ENCODE results near the gene PLIN4.

Gene PLIN4

DNA sequence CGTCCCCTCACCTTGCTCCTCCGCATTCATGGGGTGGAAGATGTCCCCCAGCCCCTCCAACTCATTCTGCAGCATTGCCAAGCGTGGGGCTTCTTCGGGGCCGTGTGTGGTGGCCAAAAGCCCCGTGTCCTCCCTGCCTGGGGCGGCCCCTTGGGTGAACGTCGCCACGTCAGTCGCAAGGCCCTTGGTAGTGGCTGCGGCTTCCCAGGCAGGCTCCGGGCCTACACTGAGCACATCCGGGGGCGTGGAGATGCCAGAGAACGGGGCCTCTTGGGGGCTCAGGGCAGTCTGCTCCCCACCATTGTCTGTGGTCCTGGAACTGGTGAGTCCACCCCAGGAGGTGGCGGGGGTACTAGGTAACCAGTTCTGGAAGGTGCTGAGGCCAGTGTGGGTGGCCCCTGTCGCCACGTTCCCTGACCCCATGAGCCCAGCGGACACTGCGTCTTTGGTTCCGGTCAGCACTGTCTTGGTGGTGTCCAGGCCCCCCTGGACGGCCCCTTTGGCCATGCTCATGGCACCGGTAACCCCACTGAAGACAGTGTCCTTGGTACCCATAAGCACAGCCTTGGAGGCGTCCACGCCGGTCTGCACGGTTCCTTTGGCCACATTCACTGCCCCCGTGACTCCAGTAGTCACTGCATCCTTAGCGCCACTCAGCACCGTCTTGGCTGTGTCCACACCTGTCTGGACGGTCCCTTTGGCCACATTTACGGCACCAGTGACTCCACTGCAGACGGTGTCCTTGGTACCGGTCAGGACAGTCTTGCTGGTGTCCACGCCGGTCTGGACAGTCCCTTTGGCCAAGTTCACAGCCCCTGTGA, 7.6 kb downstream of the PLIN4 start:
- H3K36me3 Mint-ChIP-seq (ENCODE audit: low read depth), result peaks cover 5% of the 10 kb centered on the region
- H3K4me3 Mint-ChIP-seq, result no peak overlapping the region
- no peaks in the 10 kb centered on the region for H3K9me3 Mint-ChIP-seq
- H3K27me3 Mint-ChIP-seq, result no peaks in the 10 kb centered on the region
- DNase-seq, result no peak
- H3K4me1 Mint-ChIP-seq (ENCODE audit: low read depth), result peaks cover 8% of the 10 kb centered on the region
- no peak overlapping the region for H3K27ac Mint-ChIP-seq

DNA sequence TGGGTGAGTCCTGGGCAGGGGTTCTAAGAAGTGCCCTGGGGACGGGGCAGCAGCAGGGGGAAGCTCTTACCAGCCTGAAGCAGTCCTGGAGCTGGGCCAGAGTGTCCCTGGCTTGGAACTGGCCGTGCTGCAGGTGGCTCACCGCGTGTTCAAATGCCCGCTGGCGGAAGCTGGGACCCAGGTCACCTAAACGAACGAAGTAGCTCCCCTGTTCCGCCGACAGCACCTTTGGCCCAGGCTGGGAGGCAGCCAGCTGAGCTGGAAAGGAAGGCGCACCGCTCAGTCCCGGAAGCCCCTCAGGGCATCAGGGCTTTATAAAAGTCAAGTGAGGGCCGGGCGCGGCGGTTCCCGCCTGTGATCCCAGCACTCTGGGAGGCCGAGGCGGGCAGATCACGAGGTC, 9.6 kb downstream of the PLIN4 start:
- H3K4me3 Mint-ChIP-seq, result no peak overlapping the region
- DNase-seq, result no peak
- H3K9me3 Mint-ChIP-seq, result no peaks in the 10 kb centered on the region
- H3K4me1 Mint-ChIP-seq (ENCODE audit: low read depth), result peaks cover 8% of the 10 kb centered on the region
- H3K27ac Mint-ChIP-seq, result no peak overlapping the region
- peaks cover 13% of the 10 kb centered on the region for H3K36me3 Mint-ChIP-seq (ENCODE audit: low read depth)
- H3K27me3 Mint-ChIP-seq, result no peaks in the 10 kb centered on the region

GRCh38 chr19:4507804-4508203, 10.5 kb downstream of the PLIN4 start:
- peaks cover 14% of the 10 kb centered on the region for H3K36me3 Mint-ChIP-seq (ENCODE audit: low read depth)
- peaks cover 8% of the 10 kb centered on the region for H3K4me1 Mint-ChIP-seq (ENCODE audit: low read depth)
- H3K27ac Mint-ChIP-seq, result no peak overlapping the region
- H3K4me3 Mint-ChIP-seq, result no peak overlapping the region
- H3K27me3 Mint-ChIP-seq, result no peaks in the 10 kb centered on the region
- no peaks in the 10 kb centered on the region for H3K9me3 Mint-ChIP-seq
- DNase-seq, result no peak

DNA sequence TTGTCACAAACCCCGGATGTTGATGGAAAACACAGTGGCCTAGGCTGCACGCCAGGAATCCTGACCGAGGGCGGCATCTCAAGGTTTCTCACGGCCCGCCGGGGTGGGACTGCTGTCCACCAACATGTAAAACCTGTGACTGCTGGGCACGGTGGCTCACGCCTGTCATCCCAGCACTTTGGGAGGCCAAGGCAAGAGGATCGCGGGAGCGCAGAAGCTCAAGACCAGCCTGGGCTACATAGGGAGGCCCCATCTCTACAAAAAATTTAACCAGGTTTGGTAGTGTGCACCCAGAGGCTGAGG, 11.2 kb downstream of the PLIN4 start:
- H3K36me3 Mint-ChIP-seq (ENCODE audit: low read depth), result peaks cover 19% of the 10 kb centered on the region
- H3K4me1 Mint-ChIP-seq (ENCODE audit: low read depth), result peaks cover 8% of the 10 kb centered on the region
- H3K9me3 Mint-ChIP-seq, result no peaks in the 10 kb centered on the region
- H3K27me3 Mint-ChIP-seq, result no peaks in the 10 kb centered on the region
- no peak for DNase-seq
- no peak overlapping the region for H3K4me3 Mint-ChIP-seq
- no peak overlapping the region for H3K27ac Mint-ChIP-seq

DNA sequence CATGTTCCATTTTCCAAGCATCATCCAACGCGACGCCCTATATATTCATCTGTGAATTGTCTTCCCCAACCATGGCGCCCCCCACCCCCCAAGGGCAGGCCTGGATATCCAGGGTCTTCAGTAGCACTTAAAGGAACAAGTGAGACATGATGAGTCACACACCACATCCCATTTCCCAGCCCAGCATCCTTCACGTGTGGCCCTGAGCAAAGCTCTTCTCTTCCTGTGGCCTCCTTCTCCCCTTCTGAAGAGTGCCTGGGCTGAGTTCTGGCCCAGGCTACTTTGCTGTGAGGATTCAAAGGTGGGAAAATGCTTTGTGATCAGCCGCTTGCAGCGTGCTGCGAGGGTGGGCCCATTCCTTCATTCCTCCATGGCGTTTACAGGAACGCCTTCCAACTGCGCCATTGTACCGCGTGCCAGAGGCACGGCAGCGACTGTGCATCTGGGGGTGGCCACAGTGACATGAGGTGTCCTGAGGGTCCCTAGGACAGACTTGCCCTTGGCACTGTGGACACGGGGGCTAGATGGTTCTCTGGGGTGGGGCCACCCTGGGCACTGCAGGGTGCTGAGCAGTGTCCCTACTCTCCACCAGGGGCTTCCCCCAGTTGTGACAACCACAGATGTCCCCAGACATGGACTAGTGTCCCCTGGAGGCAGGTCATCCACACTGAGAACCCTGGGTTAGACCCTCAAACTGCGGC, 11.7 kb downstream of the PLIN4 start:
- Mint-ChIP-seq H3K36me3 (ENCODE audit: low read depth) (peaks cover 21% of the 10 kb centered on the region), H3K4me3 (no peak overlapping the region), H3K27me3 (no peaks in the 10 kb centered on the region), H3K4me1 (ENCODE audit: low read depth) (peaks cover 8% of the 10 kb centered on the region), H3K9me3 (no peaks in the 10 kb centered on the region), H3K27ac (peak overlapping the region; percentile 13)
- no peak for DNase-seq

DNA sequence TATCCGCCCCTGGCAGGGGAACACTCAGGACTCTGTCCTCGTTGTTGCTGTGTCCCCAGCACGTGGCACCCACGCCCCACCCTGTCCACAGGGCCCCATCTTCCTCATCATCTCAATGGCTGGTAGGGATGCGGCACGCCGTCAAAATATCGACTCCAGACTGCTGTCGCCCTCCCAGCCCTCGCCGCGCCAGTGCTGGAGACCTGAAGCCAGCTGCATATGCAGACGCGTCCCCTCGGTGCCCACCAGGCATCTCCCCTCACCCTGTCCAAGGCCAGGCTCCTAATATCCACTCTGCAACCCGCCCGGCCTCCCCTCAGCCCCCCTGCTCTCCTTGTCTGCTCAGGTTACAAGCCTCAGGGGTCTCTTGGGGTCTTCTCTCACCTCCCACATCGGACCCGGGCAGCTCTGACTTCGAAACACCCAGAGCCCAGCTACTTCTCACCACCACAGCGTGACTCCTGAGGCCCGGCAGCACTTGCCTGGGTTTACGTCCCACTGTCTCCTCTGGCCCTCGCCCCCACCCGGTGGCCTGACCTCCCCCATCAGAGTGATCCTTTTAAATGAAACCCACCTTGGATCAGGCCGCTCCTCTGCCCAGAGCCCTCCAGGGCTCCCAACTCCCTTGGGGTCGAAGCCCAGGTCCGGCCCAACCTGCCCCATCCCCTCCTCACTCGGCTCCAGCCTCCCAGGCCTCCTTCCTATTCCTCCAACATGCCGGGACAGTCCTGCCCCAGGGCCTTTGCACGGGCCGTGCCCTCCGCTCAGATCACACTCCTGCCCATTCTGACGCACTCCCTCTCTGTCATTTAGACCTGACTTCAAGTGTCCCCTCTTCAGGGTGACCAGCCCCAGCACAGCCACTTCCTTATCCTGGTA, 12.5 kb downstream of the PLIN4 start:
- Mint-ChIP-seq H3K27ac (no peak overlapping the region), H3K27me3 (no peaks in the 10 kb centered on the region), H3K36me3 (ENCODE audit: low read depth) (peaks cover 24% of the 10 kb centered on the region), H3K4me3 (no peak overlapping the region), H3K9me3 (no peaks in the 10 kb centered on the region), H3K4me1 (ENCODE audit: low read depth) (peaks cover 8% of the 10 kb centered on the region)
- DNase-seq, result no peak

DNA sequence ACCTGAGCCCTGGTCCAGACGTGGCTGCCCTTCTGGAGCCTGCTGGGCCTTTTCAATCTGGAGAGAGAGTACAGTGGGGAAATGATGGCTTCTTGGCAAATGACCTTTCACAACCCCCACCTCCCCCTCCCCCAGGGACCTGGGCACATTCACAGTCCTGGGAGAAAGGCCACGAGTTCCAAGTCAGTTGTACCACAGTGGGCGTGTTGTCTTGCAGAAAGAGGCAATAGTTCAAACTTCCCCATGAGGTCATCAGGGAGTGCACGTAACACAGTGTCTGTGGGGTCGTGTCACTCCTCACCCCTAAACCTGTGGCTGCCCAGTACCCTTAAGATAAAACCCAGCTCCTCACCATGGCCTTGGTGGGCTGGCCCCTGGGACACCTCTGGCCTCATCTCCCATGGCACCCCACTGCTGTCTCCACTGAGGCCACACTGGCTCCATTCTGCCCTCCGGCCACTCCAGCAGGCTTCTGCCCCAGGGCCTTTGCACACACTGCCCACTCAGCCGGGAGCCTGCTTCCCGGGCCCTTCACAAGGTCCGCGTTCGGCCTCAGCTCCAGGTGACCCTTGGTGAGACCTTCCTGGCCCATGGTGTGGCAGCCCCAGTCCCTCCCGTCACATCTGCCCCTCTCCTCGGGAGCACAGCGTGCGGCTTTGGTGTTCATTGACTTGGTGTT, 13.3 kb downstream of the PLIN4 start:
- Mint-ChIP-seq H3K9me3 (no peaks in the 10 kb centered on the region), H3K27ac (no peak overlapping the region), H3K4me3 (no peak overlapping the region), H3K36me3 (ENCODE audit: low read depth) (peaks cover 31% of the 10 kb centered on the region), H3K4me1 (ENCODE audit: low read depth) (peaks cover 8% of the 10 kb centered on the region), H3K27me3 (no peaks in the 10 kb centered on the region)
- DNase-seq, result no peak

DNA sequence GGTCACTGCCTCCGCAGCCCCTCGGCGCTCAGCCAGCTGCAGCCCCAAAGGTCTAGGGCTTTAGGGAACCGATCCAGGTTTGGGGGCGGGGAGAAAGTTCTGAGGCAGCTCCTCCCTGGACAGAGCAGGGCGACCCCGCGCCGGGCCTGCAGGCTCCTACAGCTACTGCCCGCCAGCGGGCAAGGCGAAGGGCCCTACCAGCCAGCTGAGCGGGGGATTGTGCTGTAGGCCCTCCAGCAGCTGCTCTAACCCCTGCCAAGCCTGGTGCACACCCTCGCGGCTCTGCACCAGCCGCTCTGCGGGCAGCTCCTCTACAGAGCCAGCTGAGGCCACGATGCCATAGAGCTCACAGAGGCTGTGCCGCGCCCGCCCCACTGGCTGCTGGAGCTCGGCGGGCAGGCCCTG, 14.0 kb downstream of the PLIN4 start:
- no peak overlapping the region for H3K27ac Mint-ChIP-seq
- H3K36me3 Mint-ChIP-seq (ENCODE audit: low read depth), result peaks cover 38% of the 10 kb centered on the region
- no peaks in the 10 kb centered on the region for H3K9me3 Mint-ChIP-seq
- H3K4me3 Mint-ChIP-seq, result no peak overlapping the region
- DNase-seq, result no peak
- no peaks in the 10 kb centered on the region for H3K27me3 Mint-ChIP-seq
- peaks cover 8% of the 10 kb centered on the region for H3K4me1 Mint-ChIP-seq (ENCODE audit: low read depth)

- Mint-ChIP-seq H3K9me3 (no peaks in the 10 kb centered on the region), H3K4me1 (ENCODE audit: low read depth) (peaks cover 8% of the 10 kb centered on the region), H3K27ac (no peak overlapping the region), H3K36me3 (ENCODE audit: low read depth) (peaks cover 42% of the 10 kb centered on the region), H3K4me3 (no peak overlapping the region), H3K27me3 (no peaks in the 10 kb centered on the region)
- DNase-seq, result no peak
These were observed 14.5 kb downstream of the PLIN4 start for GRCh38 chr19:4503825-4504170.

GRCh38 chr19:4503132-4503824, 15.0 kb downstream of the PLIN4 start:
- H3K4me1 Mint-ChIP-seq (ENCODE audit: low read depth), result peaks cover 8% of the 10 kb centered on the region
- H3K27ac Mint-ChIP-seq, result no peak overlapping the region
- no peak overlapping the region for H3K4me3 Mint-ChIP-seq
- DNase-seq, result no peak
- no peaks in the 10 kb centered on the region for H3K27me3 Mint-ChIP-seq
- H3K9me3 Mint-ChIP-seq, result no peaks in the 10 kb centered on the region
- H3K36me3 Mint-ChIP-seq (ENCODE audit: low read depth), result peaks cover 47% of the 10 kb centered on the region

GRCh38 chr19:4502282-4503131, 15.8 kb downstream of the PLIN4 start:
- Mint-ChIP-seq H3K4me1 (ENCODE audit: low read depth) (peaks cover 8% of the 10 kb centered on the region), H3K9me3 (no peaks in the 10 kb centered on the region), H3K27ac (no peak overlapping the region), H3K27me3 (no peaks in the 10 kb centered on the region), H3K36me3 (ENCODE audit: low read depth) (peaks cover 54% of the 10 kb centered on the region), H3K4me3 (no peak overlapping the region)
- no peak for DNase-seq

- no peaks in the 10 kb centered on the region for H3K27me3 Mint-ChIP-seq
- H3K36me3 Mint-ChIP-seq (ENCODE audit: low read depth), result peaks cover 57% of the 10 kb centered on the region
- H3K4me1 Mint-ChIP-seq (ENCODE audit: low read depth), result peaks cover 6% of the 10 kb centered on the region
- no peak for DNase-seq
- no peaks in the 10 kb centered on the region for H3K9me3 Mint-ChIP-seq
- no peak overlapping the region for H3K27ac Mint-ChIP-seq
- no peak overlapping the region for H3K4me3 Mint-ChIP-seq
These were observed 16.6 kb downstream of the PLIN4 start for GRCh38 chr19:4501691-4502090.

DNA sequence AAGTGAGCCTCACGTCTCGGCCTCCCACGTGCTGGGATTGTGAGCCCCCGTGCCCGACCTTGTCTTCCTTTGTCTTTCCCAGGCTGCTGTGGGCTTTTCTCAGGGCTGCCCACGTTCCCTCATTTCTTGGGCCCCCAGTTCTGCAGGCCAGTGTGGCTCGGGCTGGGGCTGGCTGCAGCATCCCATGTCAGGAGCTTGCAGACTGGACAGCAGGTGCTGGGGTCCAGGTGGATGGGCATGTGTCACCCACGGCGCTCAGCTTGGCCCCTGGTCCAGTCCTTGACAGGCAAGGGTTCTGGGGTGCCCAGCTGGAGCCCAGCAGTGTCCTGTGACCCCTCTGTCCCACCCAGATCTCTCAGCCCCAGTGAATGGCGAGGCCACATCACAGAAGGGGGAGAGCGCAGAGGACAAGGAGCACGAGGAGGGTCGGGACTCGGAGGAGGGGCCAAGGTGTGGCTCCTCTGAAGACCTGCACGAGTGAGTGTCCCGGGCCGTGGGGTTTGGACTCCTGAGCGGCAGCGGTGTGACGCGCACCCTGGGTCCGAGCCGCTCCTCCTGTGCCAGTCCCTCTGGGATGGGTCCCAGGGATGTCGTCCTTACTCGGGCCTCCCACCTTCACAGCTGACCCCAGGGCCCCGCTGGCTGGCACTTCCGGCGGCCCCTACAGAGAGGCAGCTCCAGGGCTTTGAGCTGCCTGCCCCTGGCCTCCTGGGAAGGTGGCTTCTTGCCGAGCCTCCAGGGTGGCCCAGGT, 17.3 kb downstream of the PLIN4 start:
- no peaks in the 10 kb centered on the region for H3K27me3 Mint-ChIP-seq
- peaks cover 57% of the 10 kb centered on the region for H3K36me3 Mint-ChIP-seq (ENCODE audit: low read depth)
- H3K9me3 Mint-ChIP-seq, result no peaks in the 10 kb centered on the region
- DNase-seq, result no peak
- H3K4me1 Mint-ChIP-seq (ENCODE audit: low read depth), result no peaks in the 10 kb centered on the region
- no peak overlapping the region for H3K27ac Mint-ChIP-seq
- H3K4me3 Mint-ChIP-seq, result no peak overlapping the region

Data from activated T-cell treated with anti-CD3 and anti-CD28 coated beads, Interleukin-2, amount 50 U/mL, for 24 hours (primary cell).